ENCODE measurements around the gene CCDC188. TPM values are rescaled to one million over a fixed set of nuclear protein-coding genes. Genes with fewer than 3 reads are reported as not detected.

The CCDC188 gene
- total and polyA plus RNA-seq, 2 of the 13 experiments (the other 11 are each of a cell fraction or from before 2014, with no cell fraction given), result not detected

- TF ChIP-seq MLLT10 (CRISPR knock-in tag; IDR thresholded peaks at IDR 0.05) (no peak), FOXM1 (CRISPR knock-in tag; IDR thresholded peaks at IDR 0.05) (no peak), POLR2AphosphoS5 (IDR thresholded peaks at IDR 0.05; ENCODE audit: low read depth, low read length) (no peak), ZNF225 (CRISPR knock-in tag; IDR thresholded peaks at IDR 0.05) (no peak), AGO2 (optimal IDR thresholded peaks at IDR 0.05; ENCODE audit: low read depth, low read length) (peak; percentile 80), SNAI1 (CRISPR knock-in tag; IDR thresholded peaks at IDR 0.05; ENCODE audit: borderline replicate concordance) (no peak), GZF1 (CRISPR knock-in tag; IDR thresholded peaks at IDR 0.05) (no peak), ZNF354B (CRISPR knock-in tag; IDR thresholded peaks at IDR 0.05) (no peak)
- TF ChIP-seq, protein P1, sequence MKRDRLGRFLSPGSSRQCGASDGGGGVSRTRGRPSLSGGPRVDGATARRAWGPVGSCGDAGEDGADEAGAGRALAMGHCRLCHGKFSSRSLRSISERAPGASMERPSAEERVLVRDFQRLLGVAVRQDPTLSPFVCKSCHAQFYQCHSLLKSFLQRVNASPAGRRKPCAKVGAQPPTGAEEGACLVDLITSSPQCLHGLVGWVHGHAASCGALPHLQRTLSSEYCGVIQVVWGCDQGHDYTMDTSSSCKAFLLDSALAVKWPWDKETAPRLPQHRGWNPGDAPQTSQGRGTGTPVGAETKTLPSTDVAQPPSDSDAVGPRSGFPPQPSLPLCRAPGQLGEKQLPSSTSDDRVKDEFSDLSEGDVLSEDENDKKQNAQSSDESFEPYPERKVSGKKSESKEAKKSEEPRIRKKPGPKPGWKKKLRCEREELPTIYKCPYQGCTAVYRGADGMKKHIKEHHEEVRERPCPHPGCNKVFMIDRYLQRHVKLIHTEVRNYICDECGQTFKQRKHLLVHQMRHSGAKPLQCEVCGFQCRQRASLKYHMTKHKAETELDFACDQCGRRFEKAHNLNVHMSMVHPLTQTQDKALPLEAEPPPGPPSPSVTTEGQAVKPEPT (CRISPR knock-in tag; IDR thresholded peaks at IDR 0.05; ENCODE audit: low read depth), result no peak
- TF ChIP-seq, protein P2, sequence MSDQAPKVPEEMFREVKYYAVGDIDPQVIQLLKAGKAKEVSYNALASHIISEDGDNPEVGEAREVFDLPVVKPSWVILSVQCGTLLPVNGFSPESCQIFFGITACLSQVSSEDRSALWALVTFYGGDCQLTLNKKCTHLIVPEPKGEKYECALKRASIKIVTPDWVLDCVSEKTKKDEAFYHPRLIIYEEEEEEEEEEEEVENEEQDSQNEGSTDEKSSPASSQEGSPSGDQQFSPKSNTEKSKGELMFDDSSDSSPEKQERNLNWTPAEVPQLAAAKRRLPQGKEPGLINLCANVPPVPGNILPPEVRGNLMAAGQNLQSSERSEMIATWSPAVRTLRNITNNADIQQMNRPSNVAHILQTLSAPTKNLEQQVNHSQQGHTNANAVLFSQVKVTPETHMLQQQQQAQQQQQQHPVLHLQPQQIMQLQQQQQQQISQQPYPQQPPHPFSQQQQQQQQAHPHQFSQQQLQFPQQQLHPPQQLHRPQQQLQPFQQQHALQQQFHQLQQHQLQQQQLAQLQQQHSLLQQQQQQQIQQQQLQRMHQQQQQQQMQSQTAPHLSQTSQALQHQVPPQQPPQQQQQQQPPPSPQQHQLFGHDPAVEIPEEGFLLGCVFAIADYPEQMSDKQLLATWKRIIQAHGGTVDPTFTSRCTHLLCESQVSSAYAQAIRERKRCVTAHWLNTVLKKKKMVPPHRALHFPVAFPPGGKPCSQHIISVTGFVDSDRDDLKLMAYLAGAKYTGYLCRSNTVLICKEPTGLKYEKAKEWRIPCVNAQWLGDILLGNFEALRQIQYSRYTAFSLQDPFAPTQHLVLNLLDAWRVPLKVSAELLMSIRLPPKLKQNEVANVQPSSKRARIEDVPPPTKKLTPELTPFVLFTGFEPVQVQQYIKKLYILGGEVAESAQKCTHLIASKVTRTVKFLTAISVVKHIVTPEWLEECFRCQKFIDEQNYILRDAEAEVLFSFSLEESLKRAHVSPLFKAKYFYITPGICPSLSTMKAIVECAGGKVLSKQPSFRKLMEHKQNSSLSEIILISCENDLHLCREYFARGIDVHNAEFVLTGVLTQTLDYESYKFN (CRISPR knock-in tag; conservative IDR thresholded peaks at IDR 0.05), result no peak
- TF ChIP-seq, protein P3, sequence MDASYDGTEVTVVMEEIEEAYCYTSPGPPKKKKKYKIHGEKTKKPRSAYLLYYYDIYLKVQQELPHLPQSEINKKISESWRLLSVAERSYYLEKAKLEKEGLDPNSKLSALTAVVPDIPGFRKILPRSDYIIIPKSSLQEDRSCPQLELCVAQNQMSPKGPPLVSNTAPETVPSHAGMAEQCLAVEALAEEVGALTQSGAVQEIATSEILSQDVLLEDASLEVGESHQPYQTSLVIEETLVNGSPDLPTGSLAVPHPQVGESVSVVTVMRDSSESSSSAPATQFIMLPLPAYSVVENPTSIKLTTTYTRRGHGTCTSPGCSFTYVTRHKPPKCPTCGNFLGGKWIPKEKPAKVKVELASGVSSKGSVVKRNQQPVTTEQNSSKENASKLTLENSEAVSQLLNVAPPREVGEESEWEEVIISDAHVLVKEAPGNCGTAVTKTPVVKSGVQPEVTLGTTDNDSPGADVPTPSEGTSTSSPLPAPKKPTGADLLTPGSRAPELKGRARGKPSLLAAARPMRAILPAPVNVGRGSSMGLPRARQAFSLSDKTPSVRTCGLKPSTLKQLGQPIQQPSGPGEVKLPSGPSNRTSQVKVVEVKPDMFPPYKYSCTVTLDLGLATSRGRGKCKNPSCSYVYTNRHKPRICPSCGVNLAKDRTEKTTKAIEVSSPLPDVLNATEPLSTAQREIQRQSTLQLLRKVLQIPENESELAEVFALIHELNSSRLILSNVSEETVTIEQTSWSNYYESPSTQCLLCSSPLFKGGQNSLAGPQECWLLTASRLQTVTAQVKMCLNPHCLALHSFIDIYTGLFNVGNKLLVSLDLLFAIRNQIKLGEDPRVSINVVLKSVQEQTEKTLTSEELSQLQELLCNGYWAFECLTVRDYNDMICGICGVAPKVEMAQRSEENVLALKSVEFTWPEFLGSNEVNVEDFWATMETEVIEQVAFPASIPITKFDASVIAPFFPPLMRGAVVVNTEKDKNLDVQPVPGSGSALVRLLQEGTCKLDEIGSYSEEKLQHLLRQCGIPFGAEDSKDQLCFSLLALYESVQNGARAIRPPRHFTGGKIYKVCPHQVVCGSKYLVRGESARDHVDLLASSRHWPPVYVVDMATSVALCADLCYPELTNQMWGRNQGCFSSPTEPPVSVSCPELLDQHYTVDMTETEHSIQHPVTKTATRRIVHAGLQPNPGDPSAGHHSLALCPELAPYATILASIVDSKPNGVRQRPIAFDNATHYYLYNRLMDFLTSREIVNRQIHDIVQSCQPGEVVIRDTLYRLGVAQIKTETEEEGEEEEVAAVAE (CRISPR knock-in tag; IDR thresholded peaks at IDR 0.05; ENCODE audit: borderline replicate concordance), result no peak
- TF ChIP-seq, protein P4, sequence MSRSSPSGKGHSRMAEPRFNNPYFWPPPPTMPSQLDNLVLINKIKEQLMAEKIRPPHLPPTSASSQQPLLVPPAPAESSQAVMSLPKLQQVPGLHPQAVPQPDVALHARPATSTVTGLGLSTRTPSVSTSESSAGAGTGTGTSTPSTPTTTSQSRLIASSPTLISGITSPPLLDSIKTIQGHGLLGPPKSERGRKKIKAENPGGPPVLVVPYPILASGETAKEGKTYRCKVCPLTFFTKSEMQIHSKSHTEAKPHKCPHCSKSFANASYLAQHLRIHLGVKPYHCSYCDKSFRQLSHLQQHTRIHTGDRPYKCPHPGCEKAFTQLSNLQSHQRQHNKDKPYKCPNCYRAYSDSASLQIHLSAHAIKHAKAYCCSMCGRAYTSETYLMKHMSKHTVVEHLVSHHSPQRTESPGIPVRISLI (CRISPR knock-in tag; IDR thresholded peaks at IDR 0.05; ENCODE audit: borderline replicate concordance), result no peak
- TF ChIP-seq, protein P5, sequence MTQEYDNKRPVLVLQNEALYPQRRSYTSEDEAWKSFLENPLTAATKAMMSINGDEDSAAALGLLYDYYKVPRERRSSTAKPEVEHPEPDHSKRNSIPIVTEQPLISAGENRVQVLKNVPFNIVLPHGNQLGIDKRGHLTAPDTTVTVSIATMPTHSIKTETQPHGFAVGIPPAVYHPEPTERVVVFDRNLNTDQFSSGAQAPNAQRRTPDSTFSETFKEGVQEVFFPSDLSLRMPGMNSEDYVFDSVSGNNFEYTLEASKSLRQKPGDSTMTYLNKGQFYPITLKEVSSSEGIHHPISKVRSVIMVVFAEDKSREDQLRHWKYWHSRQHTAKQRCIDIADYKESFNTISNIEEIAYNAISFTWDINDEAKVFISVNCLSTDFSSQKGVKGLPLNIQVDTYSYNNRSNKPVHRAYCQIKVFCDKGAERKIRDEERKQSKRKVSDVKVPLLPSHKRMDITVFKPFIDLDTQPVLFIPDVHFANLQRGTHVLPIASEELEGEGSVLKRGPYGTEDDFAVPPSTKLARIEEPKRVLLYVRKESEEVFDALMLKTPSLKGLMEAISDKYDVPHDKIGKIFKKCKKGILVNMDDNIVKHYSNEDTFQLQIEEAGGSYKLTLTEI (CRISPR knock-in tag; conservative IDR thresholded peaks at IDR 0.05), result no peak
Measured at GRCh38 chr22:20125201-20126174, 25.4 kb downstream of the CCDC188 start (continued).
